Thyroid gland (tissue), 4 donors: ENCODE measurements around the gene URAD.

Experiments used
- CTCF ChIP-seq, 6 experiments: fragments of 200-600 bp in 3 of 6; fragments of 450-650 bp in 3 of 6; sonication (generic) in 3 of 6; IDR thresholded peaks; one replicate each; pipeline ENCODE4 v1.5.1; 2016 to 2019; ENCODE audit warnings: antibody characterized with exemption in 6 of 6, mild to moderate bottlenecking in 2 of 6, inconsistent platforms in 1 of 6, moderate library complexity in 1 of 6
- POLR2A ChIP-seq, 2 donors: fragments of 450-650 bp; IDR thresholded peaks; one replicate each; pipeline ENCODE4 v1.6.1; 2017; ENCODE audit warnings: antibody characterized with exemption in 2 of 2, mild to moderate bottlenecking in 2 of 2, moderate library complexity in 1 of 2

- TF ChIP-seq CTCF (IDR thresholded peaks at IDR 0.05) (no peak), POLR2A (IDR thresholded peaks at IDR 0.05) (no peak)
These were observed at the start of gene URAD for GRCh38 chr13:27988520-27988919.
